ENCODE data around the gene PHKA2.

- TF ChIP-seq POLR2A (IDR thresholded peaks at IDR 0.05; ENCODE audit: low read depth, low read length) (no peak), POLR2AphosphoS5 (IDR thresholded peaks at IDR 0.05; ENCODE audit: low read depth, low read length) (no peak)
These were observed 127.8 kb downstream of the PHKA2 start for GRCh38 chrX:18855919-18856644.
